Duodenal mucosa (tissue), 2 donors: ENCODE results near the gene DMKN.
A peak's percentile ranks its signal among the peaks of the same experiment; 100 is the strongest.

ENCODE experiments used
- H3K27ac ChIP-seq: one replicate; pipeline ENCODE4 v1.7.0; 2013; ENCODE audit warnings: low read depth, low read length
- H3K27me3 ChIP-seq, 2 donors: one replicate each; pipeline ENCODE4 v1.7.0; 2013; ENCODE audit warnings: low read length in 2 of 2, control low read depth in 1 of 2; ENCODE audit not compliant: insufficient read depth in 2 of 2, control insufficient read depth in 1 of 2
- H3K36me3 ChIP-seq, 2 donors: one replicate each; pipeline ENCODE4 v1.7.0; 2013; ENCODE audit warnings: low read length in 2 of 2, control low read depth in 1 of 2; ENCODE audit not compliant: insufficient read depth in 2 of 2, control insufficient read depth in 1 of 2
- H3K4me1 ChIP-seq, 2 donors: one replicate each; pipeline ENCODE4 v1.7.0; 2013; ENCODE audit warnings: low read length in 2 of 2, control low read depth in 1 of 2; ENCODE audit not compliant: insufficient read depth in 2 of 2, control insufficient read depth in 1 of 2
- H3K4me3 ChIP-seq, 2 donors: one replicate each; pipeline ENCODE4 v1.7.0; 2013; ENCODE audit warnings: low read length in 2 of 2, low read depth in 1 of 2
- H3K9ac ChIP-seq, 2 donors: one replicate each; pipeline ENCODE4 v1.7.0; 2013; ENCODE audit warnings: low read length in 2 of 2, low read depth in 1 of 2
- H3K9me3 ChIP-seq, 2 donors: one replicate each; pipeline ENCODE4 v1.7.0; 2013; ENCODE audit warnings: low read length in 2 of 2, control low read depth in 1 of 2; ENCODE audit not compliant: control insufficient read depth in 1 of 2

The DMKN gene

GRCh38 chr19:35510626-35510964, 2.9 kb downstream of the DMKN start:
- Histone ChIP-seq H3K9ac (no peak overlapping the region), H3K27ac (no peak overlapping the region), H3K27me3 (peaks cover 19 to 29% of the 10 kb centered on the region in 2 donors), H3K9me3 (no peaks in the 10 kb centered on the region), H3K4me3 (peak overlapping the region in 1 of 2 donors; percentile 55), H3K36me3 (no peaks in the 10 kb centered on the region), H3K4me1 (peaks cover 16% of the 10 kb centered on the region in 2 donors)

GRCh38 chr19:35509861-35510625, 3.4 kb downstream of the DMKN start:
- peak overlapping the region; percentile 53 to 55 for H3K4me3 ChIP-seq
- no peak overlapping the region for H3K27ac ChIP-seq

GRCh38 chr19:35509018-35509652, 4.3 kb downstream of the DMKN start:
- H3K27ac ChIP-seq: no peak overlapping the region
- no peaks in the 10 kb centered on the region for H3K9me3 ChIP-seq
- H3K4me1 ChIP-seq: peaks cover 16% of the 10 kb centered on the region in 2 donors
- H3K36me3 ChIP-seq: no peaks in the 10 kb centered on the region
- H3K27me3 ChIP-seq: peaks cover 14 to 29% of the 10 kb centered on the region in 2 donors
- H3K9ac ChIP-seq: no peak overlapping the region
- peak overlapping the region; percentile 53 to 55 for H3K4me3 ChIP-seq

More at GRCh38 chr19:35509861-35510625, 3.4 kb downstream of the DMKN start:
- peak overlapping the region; percentile 35 to 55 for H3K9ac ChIP-seq
- H3K9me3 ChIP-seq: no peaks in the 10 kb centered on the region
- peaks cover 16% of the 10 kb centered on the region in 2 donors for H3K4me1 ChIP-seq
- H3K36me3 ChIP-seq: no peaks in the 10 kb centered on the region
- H3K27me3 ChIP-seq: peaks cover 19 to 29% of the 10 kb centered on the region in 2 donors

- Histone ChIP-seq H3K9ac (no peak overlapping the region), H3K4me3 (no peak overlapping the region), H3K4me1 (peaks cover 16% of the 10 kb centered on the region in 2 donors), H3K27me3 (peaks cover 14 to 29% of the 10 kb centered on the region in 2 donors), H3K9me3 (no peaks in the 10 kb centered on the region), H3K27ac (no peak overlapping the region), H3K36me3 (no peaks in the 10 kb centered on the region)
These were observed 5.3 kb downstream of the DMKN start for GRCh38 chr19:35508129-35508528.

- peaks cover 14 to 29% of the 10 kb centered on the region in 2 donors for H3K27me3 ChIP-seq
- H3K9ac ChIP-seq: no peak overlapping the region
- peaks cover 16% of the 10 kb centered on the region in 2 donors for H3K4me1 ChIP-seq
- H3K4me3 ChIP-seq: no peak overlapping the region
- no peak overlapping the region for H3K27ac ChIP-seq
- no peaks in the 10 kb centered on the region for H3K36me3 ChIP-seq
- no peaks in the 10 kb centered on the region for H3K9me3 ChIP-seq
These were observed 5.9 kb downstream of the DMKN start for GRCh38 chr19:35507561-35507960.

GRCh38 chr19:35506011-35506410, 7.4 kb downstream of the DMKN start:
- H3K9me3 ChIP-seq: no peaks in the 10 kb centered on the region
- peaks cover 14 to 29% of the 10 kb centered on the region in 2 donors for H3K27me3 ChIP-seq
- no peak overlapping the region for H3K4me3 ChIP-seq
- no peaks in the 10 kb centered on the region for H3K36me3 ChIP-seq
- H3K9ac ChIP-seq: no peak overlapping the region
- peaks cover 16% of the 10 kb centered on the region in 2 donors for H3K4me1 ChIP-seq
- no peak overlapping the region for H3K27ac ChIP-seq

- Histone ChIP-seq H3K9ac (no peak overlapping the region), H3K36me3 (no peaks in the 10 kb centered on the region), H3K9me3 (no peaks in the 10 kb centered on the region), H3K27ac (no peak overlapping the region), H3K4me3 (no peak overlapping the region), H3K27me3 (peaks cover 5% of the 10 kb centered on the region in 2 donors), H3K4me1 (no peaks in the 10 kb centered on the region)
These were observed 10.7 kb downstream of the DMKN start for GRCh38 chr19:35502751-35503150.

GRCh38 chr19:35501684-35502083, 11.8 kb downstream of the DMKN start:
- H3K27me3 ChIP-seq: no peaks in the 10 kb centered on the region
- H3K4me1 ChIP-seq: no peaks in the 10 kb centered on the region
- H3K27ac ChIP-seq: no peak overlapping the region
- H3K36me3 ChIP-seq: no peaks in the 10 kb centered on the region
- no peak overlapping the region for H3K4me3 ChIP-seq
- no peaks in the 10 kb centered on the region for H3K9me3 ChIP-seq
- H3K9ac ChIP-seq: no peak overlapping the region

GRCh38 chr19:35500611-35501010, 12.8 kb downstream of the DMKN start:
- H3K36me3 ChIP-seq: no peaks in the 10 kb centered on the region
- no peak overlapping the region for H3K9ac ChIP-seq
- H3K9me3 ChIP-seq: no peaks in the 10 kb centered on the region
- no peaks in the 10 kb centered on the region for H3K4me1 ChIP-seq
- no peaks in the 10 kb centered on the region for H3K27me3 ChIP-seq
- no peak overlapping the region for H3K27ac ChIP-seq
- H3K4me3 ChIP-seq: no peak overlapping the region

GRCh38 chr19:35498984-35499527, 14.4 kb downstream of the DMKN start:
- no peaks in the 10 kb centered on the region for H3K36me3 ChIP-seq
- no peak overlapping the region for H3K27ac ChIP-seq
- H3K9ac ChIP-seq: no peak overlapping the region
- no peaks in the 10 kb centered on the region for H3K9me3 ChIP-seq
- no peaks in the 10 kb centered on the region for H3K4me1 ChIP-seq
- H3K27me3 ChIP-seq: no peaks in the 10 kb centered on the region
- no peak overlapping the region for H3K4me3 ChIP-seq
